ENCODE results near the gene TOR1AIP1. TPM values are rescaled to one million over a fixed set of nuclear protein-coding genes. Genes with fewer than 3 reads are reported as not detected.

TOR1AIP1 gene
- 95.2 TPM for total RNA-seq

GRCh38 chr1:179882253-179883039, at the start of gene TOR1AIP1:
TSS of gene TOR1AIP1 (plus strand) at chr1:179882285. CDS start at chr1:179882503, 218 bp downstream.

GRCh38 chr1:179877586-179878265, 4.4 kb upstream of the TOR1AIP1 start, which contains the start of gene TOR1AIP2:
TSS of gene TOR1AIP2 (minus strand) at chr1:179877803. CDS start at chr1:179852665, 25,138 bp downstream.

GRCh38 chr1:179954493-179955286, 72.6 kb downstream of the TOR1AIP1 start, which contains the start of gene CEP350:
TSS of gene CEP350 (plus strand) at chr1:179954810. CDS start at chr1:179986182, 31,372 bp downstream.

Other genes with a start within 250 kb of the TOR1AIP1 start
- gene FAM163A, start 139.0 kb upstream of the TOR1AIP1 start, total RNA-seq, result 1.3 TPM
- gene TOR1AIP2, start 4.5 kb upstream of the TOR1AIP1 start, total RNA-seq, result 76.5 TPM
- 105 TPM for gene CEP350, start 72.5 kb downstream of the TOR1AIP1 start, total RNA-seq

All from camera-type eye (tissue), 1 donor.